Measurements from ENCODE around the gene DNAI2.

The DNAI2 gene, protein sequence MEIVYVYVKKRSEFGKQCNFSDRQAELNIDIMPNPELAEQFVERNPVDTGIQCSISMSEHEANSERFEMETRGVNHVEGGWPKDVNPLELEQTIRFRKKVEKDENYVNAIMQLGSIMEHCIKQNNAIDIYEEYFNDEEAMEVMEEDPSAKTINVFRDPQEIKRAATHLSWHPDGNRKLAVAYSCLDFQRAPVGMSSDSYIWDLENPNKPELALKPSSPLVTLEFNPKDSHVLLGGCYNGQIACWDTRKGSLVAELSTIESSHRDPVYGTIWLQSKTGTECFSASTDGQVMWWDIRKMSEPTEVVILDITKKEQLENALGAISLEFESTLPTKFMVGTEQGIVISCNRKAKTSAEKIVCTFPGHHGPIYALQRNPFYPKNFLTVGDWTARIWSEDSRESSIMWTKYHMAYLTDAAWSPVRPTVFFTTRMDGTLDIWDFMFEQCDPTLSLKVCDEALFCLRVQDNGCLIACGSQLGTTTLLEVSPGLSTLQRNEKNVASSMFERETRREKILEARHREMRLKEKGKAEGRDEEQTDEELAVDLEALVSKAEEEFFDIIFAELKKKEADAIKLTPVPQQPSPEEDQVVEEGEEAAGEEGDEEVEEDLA

DNA sequence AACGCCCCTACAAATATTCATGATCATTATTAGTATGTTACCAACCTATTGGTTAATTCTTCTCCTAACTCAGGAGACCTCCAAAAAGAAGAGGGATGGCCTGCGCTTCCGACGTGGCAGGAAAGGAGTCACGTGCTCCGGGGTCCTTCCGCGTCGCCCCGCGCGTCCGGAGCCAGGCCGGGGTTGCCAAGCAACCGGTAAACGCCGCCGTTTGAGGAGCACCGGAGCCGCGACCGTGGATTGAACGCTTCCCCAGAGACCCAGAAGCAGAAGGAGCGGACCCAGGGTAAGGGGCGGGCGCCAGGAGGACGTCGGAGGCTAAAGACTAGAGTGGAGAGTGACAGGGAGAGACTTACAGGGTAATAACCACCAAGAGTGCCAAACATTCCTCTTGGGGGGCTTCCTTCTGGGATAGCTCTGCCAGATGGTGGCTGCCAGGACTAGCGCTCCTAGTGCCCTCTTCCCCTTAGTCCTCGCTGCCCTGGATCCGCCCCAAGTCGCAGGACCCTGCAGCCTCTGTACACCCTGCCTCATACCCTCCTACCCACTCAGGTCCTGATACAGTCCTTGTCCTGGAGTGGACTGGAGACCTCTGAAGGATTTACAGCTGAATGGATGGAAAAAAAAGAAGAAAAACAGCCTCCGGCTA lies at the start of gene DNAI2:
Gene DNAI2 (plus strand): TSS at position 175 of the 649 bp plus-strand sequence. CDS start 7,584 bp downstream, outside the sequence.
- DNase-seq = peak; percentile 76

DNA sequence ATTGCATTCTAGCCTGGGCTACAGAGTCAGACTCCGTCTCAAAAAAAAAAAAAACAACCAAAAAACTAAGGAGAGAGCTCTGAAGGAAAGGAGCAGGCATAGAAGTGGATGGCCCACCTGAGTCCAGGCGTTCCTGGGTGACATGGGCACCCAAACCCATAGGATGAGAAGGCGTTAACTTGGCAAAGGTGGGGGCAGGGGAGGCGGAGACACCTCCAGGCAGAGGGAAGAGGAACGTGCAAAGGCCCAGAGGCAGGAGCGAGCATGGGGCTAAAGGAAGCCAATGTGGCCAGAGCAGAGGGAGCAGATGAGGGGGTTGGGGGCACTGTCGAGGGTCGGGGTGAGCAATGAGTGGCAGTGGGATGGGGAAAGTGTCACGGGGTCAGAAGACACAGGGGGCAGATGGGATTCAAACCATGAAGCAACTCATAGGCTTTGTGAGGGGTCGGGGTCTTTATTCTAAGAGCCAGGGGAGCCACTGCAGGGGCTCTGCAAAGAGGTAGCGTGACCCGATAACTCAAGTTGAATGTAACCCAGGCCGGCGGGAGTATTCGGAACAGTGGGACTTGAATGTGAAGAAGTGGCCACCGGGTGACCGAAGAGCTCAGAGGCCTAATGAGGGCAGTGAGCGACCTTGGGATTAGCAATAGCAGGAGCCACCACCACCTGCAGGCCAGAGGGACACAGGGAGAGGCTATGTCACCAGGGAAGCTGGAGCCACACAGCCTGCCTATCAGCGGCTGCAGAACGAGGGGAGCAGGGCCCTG lies 48.9 kb upstream of the DNAI2 start:
- no peak for DNase-seq

DNA sequence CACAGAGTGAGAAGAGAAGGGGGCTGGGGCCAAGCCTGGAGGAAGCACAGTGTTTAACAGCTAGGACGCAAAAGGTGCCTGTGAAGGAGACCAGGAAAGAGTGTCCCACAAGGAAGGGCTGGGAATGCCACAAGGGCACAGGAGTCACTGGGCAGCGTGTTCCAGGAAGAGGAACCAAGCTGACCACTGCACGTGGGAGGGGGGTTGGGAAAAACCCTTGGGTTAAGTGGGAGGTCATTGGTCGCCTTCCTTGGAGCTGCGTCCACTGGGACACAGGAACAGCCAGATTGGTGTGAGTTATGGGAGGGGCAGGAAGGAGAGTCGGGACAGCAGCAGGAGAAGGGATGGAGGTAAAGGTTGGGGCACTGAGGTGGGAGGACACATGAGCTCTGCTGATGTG lies 47.8 kb upstream of the DNAI2 start:
- DNase-seq = no peak

DNA sequence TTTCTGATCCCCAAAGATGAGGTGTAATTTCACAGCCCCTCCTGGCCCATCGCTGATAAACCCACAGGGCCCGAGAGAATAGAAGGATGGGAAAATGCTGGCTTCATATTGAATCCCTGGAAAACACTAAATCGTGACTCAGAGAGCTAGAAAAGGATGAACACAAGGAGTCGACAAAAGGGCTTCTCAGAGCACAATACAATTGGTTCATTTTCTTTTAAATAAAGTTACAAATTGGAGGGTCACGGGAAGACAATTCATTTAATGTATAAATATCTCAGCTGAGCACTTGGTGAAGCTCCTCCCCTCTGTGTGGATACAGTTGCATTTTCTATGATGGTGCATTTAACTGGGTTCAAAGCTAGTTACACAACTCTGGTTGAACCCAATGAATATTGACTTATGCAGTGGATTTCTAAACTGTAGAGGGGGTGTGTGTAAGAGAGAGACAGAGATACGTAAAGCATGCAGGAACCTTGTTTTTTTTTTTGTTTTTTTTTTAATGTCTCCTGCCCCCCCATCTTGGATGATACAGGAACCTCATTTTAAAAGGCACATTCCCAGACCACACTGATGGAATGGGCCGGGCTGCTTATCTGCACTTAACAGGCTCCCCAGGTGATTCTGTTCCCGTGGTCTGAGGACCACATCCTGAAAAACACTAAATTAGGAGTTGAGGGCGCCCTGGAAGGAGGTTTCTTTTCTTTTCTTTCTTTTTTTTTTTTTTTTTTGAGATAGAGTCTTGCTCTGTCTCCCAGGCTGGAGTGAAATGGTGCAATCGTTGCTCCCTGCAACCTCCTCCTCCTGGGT lies 46.6 kb upstream of the DNAI2 start:
- no peak for DNase-seq

DNA sequence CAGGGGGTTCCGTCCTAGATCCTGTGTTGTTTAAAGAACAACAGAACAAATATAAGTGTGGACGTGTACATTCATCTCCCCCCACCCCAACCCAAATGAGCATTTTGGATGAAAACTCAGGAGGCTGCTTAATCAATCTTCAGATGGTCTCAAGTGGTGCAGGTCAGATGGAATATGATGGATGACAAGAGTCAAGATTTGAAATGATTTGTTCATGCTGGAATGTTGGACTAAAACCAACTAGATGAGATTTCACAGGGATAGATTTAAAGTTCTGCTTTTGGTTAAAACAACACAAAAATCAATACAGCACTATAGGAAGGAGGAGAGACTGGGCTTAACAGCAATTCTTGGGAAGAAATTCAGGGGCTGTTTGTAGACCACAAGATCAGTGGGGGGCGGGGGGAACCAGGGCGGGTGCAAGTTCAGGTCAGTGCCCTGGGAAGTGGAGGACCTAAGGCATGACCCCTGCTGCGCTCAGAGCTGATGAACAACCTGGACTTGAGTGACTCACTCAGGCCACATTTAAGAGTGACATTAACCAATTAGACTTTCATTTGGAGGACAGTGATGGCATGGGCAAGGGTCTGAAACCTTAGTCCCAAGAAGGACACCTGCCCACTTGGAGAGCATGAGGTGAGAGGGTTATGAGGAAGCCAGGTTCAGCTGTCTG lies 45.6 kb upstream of the DNAI2 start:
- no peak for DNase-seq

DNA sequence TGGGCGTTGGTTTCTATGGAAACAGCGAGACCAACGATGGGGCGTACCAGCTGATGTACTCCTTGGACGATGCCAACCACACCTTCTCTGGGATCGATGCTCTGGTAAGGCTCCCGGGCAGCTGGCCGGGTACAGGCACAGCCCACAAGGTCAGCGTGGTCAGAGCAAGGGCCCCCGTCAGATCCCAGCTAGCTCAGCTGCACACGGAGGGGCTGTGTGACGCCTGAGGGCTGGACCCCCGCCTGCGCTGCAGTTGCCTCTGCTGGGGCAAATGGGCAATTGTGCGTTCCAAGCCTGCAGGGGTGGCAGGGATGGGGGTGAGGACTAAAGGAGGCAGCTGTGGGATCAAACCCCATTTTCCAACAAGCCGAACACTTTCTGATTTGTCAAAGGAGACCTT lies 43.1 kb upstream of the DNAI2 start:
- no peak for DNase-seq

DNA sequence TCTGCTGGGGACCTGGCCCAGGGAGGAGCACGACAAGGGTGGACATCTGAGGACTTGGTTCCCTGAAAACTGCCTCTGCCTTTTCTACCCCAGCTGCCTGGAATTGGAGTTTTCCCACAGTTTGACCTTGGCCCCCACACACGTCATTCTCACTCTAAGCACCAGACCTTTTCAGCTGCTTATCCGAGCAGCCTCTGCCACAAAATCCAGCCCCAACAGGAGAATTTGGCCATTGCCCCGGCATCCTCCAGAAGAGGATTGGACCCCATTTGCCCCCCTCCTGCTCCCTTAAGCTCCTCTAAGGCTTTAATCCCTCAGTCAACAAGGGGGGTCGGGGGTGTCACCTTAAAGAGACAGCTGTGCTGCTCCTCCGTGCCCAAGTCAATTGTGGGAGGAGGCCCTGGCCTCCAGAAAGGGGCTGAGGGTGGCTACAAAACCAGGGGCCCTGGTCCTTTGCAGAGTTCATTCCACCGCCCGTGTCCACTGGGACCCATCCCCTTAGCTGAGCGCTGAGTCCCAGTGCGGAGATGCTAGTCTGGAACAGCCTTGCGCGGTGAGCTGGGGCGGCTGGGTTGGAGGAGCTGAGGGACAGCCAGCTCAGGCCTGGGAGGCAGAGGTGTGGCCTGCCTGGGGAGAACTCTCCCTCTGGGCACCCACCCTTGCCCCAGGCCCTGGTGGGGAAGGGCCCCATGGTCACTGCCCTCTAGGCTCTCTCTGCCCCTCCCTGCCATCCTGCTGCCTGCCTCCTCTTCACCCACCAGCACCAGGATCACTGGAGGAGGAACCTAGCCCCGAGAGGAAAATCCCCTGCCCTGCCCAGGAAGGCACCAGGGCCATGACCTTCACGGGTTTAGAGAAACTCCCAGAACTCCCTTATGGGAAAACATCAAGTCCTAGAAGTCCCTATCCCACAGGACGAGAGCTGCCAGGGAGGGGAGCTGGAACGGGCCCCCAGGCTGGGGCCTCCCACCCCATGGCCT lies 41.8 kb upstream of the DNAI2 start:
- peak; percentile 98 for DNase-seq

DNA sequence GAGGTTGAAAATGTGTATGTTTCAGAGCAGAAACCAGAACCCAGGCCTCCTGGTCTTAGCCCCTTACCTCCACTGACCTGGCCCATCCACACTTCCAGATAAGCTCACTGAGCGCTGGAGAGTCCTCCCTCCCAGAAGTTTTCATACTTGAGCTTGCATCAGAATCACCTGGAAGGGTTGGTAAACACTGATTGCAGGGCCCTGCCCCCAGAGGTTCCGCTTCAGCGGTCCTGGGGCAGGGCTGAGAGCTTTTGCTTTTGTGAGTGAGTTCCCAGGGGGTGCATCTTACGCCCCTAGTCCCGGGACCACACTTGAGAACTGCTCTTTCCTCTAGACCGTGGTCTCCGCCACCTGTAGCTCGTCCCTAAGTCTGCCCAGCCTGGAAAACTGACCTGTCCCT lies 40.1 kb upstream of the DNAI2 start:
- no peak for DNase-seq

DNA sequence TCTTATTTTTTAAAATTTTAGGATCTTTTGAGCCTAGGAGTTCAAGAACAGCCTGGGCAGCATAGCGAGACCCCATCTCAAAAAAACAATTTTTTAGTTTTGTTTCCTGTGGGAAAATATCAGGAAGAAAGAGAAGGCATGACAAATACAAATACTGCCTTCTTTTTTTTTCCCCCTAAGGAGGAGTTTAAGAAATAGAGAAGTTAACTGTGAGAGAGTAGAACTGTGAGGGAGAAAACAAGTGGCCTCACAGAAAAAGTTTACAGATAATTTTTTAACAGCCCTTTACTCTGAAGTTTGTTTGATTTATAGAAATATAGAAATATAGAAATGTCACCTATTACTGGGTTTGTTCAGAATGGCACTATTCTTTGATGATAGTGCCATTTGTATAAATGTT lies 39.5 kb upstream of the DNAI2 start:
- DNase-seq = no peak

DNA sequence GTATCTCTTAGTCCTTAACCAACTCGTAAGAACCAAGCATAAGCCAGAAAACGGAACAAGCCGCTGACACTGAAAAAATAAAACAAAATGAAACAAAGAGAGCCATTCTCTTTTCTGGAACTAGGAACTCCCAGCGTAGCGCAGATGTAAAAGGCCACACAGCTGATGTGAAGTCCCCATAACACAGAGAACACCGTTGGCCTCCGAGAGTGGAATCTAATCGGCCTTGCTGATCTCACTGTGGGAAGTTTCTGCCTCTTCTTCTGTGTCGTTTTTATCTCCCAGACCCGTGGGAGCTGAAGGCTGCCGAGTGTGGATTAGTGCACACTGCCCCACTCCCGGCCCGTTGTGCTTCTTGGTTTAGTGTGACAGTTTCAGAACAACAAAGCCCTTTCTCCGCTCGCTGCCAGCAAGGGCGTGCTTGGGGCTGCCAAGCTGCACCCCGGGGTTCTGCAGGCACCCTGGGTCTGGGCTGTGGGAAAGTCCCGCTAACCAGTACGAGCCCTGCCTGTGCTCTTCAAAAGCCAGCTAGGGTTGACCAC lies 38.9 kb upstream of the DNAI2 start:
- DNase-seq = no peak

DNA sequence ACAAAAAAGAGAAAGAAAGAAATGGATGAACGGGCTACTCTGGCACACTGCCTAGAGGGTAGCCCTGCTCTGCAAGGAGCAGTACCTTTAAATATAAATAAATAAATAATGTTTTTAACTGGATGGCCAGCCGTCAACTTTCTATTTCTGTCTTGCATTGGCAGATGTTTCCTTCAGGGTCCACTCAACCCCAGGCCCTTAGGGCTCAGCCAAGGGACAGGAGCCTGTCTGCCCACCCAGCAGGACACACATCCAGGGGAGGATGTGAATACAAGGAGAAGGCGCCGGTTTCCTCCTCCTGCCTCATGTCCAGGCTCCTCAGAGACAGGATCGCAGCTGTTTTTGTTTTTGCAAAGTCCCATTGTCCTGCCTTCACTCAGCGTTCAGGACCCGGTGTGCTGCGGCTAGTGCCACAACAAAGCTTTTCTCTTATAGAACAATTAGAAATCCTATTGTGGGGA lies 38.1 kb upstream of the DNAI2 start:
- no peak for DNase-seq

DNA sequence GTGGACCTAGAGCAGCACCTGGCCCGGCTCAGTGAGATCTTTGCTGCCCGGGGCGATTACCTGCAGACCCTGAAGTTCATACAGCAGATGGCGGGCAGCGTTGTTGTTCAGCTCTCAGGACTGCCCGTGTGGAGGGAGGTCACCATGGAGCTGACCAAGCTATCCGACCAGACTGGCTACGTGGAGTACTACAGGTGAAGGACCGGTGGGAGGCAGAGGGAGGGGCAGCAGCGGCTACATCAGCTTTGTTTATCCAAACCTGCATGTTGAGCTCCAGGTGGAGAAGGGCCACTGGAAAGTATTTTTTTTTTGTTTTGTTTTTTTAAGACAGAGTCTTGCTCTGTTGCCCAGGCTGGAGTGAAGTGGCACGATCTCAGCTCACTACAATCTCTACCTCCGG lies 36.7 kb upstream of the DNAI2 start:
- no peak for DNase-seq

DNA sequence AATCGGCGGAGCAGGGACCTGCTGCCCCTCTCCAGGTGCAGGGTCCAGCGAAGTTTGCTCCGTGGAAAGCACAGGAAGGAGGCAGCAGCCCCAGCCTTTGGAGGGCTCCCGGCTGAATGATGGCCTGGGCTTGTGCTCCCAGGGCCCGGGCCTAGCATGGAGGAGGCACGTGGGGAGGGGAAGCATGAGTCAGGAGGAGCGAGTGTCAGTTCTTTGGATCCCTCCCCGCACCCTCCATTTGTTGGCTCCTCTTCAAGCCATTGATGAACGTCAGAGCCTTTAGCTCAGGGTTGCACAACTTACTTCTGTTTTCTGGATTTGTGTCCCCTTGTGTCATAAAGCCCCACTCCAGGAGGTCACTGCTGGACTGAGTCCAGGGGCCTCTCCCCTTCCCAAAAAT lies 34.9 kb upstream of the DNAI2 start:
- DNase-seq = no peak

DNA sequence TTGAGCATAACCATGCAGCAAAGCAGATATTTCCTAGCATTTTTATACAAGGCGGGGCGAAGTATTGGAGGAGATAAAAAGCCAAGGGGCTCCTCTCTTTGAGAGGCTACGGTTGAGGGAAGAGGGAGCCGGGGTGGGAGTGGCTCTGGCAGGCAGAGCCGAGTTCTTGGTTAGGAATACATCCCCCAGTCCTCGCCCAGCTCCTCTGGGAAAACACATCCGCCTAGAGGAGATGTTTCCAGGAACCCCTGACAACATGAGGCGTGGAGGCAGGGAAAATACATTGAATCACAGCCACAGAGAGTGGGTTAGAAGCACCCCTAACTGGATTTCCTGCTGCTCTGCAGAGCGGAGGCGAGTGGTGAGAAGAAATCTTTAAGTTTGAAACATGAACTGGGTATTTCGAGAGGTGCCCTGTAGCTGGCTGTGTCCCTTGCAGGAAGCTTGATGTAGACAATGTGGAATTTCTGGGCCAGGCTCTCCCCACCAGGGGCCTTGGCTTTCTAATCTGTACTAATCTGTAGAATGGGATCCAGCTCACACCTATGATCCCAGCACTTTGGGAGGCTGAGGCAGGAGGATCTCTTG lies 33.3 kb upstream of the DNAI2 start:
- DNase-seq = no peak

DNA sequence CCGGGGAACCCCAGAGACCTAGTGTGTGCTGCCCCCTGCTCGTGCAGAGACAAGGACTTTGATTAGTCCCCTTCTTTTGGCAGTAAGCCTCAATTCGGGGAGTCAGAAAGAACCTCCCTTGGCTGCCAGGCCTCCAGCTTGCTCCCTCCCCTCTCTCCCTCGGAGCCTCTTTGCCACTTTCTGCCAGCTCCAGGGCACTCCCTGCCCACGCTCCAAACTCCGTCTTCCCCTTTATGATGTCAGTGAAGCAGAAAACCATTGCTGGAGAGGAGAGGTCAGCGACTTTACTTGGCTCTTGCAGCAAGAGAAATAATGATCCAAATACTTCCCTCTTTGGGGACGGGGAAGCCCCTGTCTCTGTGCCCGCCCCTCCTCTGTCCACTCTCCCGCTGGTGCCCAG lies 32.6 kb upstream of the DNAI2 start:
- DNase-seq = no peak

DNA sequence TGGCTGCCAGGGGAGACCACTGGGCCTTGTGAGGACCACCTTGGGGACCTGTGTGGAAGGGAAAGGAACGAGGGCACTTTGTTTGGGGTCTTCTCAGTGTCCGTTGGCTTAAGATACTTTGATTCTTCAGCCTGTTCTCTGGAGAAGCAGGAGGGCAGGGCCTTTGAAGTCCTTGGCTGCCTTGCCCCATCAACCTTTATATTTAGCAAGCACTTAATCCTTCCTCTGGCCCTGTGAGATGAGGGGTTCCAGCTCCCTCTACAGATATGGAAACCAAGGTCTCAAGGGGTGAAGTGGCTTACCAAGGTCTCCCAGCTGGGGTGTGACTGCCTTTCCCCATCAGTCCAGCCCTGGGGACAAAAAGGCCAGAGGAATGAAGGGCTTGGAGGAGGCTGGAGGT lies 32.2 kb upstream of the DNAI2 start:
- DNase-seq = no peak

DNA sequence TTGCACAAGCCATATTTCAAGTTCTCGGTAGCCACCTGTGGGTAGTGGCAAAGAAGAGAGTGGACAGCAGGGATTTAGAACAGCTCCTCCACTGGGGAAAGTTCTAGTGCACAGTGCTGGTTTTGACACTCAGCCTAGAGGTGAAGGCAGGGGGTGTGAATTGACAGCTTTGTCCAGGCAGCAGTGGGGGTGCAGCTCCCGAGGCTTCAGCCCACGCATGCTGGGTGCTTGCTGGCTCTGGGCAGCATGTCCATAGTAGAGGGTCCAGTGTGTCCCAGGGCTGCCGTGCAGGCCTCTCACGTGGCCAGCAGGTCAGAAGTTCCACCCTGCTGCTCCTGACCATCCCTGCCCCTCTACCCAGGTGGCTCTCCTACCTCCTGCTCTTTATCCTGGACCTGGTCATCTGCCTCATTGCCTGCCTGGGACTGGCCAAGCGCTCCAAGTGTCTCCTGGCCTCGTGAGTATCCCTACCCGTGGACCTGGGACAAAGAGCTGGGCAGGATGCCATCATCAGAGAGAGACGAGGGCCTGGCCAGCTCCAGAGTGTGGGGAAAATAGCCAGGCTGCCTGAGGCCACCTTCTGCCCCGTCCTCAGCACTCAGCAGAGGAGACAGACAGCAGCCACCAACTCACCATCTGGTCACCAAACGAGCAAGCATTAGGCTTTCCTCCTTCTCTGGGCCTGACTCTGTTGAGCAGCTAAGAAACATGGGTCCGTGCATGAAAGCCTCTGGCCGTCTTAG lies 30.9 kb upstream of the DNAI2 start:
- no peak for DNase-seq

DNA sequence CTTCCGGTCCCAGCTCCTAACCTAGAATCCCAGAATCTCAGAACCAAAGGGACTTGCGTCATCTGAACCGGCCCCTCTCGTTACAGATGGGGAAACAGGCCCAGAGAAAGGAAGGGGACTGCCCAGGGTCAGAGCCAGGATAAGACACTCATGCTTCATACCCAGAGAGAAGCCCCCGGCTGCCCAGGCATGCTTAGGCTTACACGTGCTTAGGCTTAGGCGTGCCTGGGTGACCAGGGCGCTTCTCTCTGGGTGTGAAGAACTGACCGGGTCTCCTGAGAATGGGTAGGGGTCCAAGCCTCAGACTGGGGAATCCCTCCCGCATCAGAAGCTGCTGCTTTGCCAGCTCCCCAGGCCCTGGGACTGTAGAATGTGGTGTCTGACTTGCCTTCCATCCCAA lies 29.9 kb upstream of the DNAI2 start:
- DNase-seq = no peak

DNA sequence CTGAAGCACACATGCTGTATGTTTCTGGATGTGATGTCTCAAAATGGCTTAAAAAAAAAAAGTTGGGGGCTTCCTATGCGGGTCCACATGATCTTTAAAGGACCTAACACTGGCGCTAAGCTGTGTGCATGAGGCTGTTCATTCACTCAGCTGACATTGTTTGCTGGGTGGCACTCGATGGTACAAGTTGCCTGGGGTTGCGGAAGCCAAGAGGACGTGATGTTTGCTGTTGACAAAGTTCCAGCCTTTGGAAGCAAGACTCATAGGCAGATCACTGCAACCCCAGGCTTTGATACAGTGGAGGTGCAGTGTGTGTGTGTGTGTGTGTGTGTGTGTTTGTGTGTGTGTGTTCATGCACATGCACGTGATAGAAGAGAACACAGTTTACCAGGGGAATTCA lies 29.5 kb upstream of the DNAI2 start:
- DNase-seq = no peak

Data from NCI-H82 (cell line).